Hepatocyte (in vitro differentiated cells): ENCODE results near the gene FOXO3.

Source experiments
- EZH2 ChIP-seq: fragments of 200-600 bp; sonication (generic); IDR thresholded peaks from 2 replicates; pipeline ENCODE4 v1.6.1; 2016; ENCODE audit warnings: antibody characterized with exemption, mild to moderate bottlenecking, borderline replicate concordance
- TF ChIP-seq, protein P1 (sequence below): fragments of 200-600 bp; sonication (generic); IDR thresholded peaks from 2 replicates; pipeline ENCODE4 v1.5.1; 2016; ENCODE audit warnings: antibody characterized with exemption, mild to moderate bottlenecking; ENCODE audit not compliant: poor library complexity

- TF ChIP-seq, protein P1, sequence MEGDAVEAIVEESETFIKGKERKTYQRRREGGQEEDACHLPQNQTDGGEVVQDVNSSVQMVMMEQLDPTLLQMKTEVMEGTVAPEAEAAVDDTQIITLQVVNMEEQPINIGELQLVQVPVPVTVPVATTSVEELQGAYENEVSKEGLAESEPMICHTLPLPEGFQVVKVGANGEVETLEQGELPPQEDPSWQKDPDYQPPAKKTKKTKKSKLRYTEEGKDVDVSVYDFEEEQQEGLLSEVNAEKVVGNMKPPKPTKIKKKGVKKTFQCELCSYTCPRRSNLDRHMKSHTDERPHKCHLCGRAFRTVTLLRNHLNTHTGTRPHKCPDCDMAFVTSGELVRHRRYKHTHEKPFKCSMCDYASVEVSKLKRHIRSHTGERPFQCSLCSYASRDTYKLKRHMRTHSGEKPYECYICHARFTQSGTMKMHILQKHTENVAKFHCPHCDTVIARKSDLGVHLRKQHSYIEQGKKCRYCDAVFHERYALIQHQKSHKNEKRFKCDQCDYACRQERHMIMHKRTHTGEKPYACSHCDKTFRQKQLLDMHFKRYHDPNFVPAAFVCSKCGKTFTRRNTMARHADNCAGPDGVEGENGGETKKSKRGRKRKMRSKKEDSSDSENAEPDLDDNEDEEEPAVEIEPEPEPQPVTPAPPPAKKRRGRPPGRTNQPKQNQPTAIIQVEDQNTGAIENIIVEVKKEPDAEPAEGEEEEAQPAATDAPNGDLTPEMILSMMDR, result no peak
- no peak for TF ChIP-seq EZH2
Observed at GRCh38 chr6:108714101-108714765, 153.5 kb downstream of the FOXO3 start.
